Medulla oblongata (tissue), 1 donor: ENCODE measurements around the gene GKN2.
"Not testable (repeated sequence)": the region's sequence is repeated elsewhere in the genome, so short reads cannot be mapped to it uniquely, and the experiment has no call there.

Source experiments
- DNase-seq: peaks from one replicate; pipeline ENCODE4 v3.0.0-alpha.2; 2015; ENCODE audit errors: extremely low spot score

Gene GKN2

DNA sequence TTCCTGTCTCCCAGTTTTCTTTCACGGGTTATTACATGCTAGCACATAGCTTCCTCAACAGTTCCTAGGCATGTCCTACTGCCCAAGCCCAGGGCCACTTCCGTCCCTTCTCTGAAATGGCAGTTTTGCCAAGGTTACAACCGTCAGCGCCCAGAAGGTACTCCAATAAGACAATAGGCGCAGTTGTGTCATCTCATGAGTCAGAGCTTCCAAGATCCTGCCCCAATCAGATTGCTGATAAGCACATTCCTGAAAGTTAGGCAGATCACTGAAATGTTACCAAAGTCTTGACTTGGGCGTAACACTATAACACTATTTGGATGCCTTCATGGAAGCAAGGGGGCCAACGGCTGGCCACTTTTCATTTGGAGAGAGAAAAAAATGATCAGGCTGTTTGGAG, 34.2 kb downstream of the GKN2 start:
- DNase-seq = no peak

DNA sequence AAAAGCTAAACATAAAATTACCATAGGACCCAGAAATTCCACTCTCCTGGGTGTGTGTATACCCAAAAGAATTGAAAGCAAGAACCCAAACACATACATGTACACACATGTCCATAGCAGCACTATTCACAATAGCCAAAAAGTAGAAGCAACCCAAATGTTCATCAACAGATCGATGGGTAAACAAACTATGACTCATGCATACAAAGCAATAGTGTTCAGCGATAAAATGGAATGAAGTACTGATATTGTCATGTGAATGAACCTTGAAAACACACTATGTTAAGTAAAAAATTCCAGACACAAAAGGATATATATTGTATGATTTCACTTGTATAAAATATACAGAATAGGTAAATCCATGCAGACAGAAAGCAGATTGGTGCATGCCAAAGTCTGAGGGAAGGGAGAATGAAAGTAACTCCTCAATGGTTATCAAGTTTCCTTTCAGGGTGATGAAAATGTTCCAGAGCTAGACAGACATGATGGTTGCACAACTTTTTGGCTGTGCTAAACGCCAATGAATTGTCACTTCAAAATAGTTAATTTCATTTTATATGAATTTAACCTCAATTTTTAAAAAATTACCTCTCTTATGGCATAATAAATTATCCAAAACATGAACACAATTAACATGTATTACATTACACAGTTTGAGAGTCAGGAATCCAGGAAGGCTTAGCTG, 35.5 kb downstream of the GKN2 start:
- no peak for DNase-seq

DNA sequence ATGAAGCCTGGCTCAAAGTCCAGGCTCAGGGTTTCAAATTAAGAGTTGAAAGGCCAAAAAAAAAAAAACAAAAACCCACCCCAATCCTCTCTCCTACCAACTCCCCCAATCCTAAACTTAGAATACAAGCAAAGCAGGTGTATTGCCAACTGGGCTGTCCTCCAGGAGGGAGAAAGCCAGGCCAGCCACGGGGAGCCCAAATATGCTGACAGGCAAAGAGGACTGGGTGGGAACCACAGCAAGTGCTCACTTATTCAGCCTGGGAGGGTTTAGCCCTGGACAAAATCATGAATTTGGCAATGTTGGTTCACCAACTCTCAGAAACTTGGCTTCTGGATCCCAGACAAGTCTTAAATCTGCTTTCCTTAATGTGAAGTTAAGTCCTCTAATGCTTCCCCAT, 36.5 kb downstream of the GKN2 start:
- no peak for DNase-seq

DNA sequence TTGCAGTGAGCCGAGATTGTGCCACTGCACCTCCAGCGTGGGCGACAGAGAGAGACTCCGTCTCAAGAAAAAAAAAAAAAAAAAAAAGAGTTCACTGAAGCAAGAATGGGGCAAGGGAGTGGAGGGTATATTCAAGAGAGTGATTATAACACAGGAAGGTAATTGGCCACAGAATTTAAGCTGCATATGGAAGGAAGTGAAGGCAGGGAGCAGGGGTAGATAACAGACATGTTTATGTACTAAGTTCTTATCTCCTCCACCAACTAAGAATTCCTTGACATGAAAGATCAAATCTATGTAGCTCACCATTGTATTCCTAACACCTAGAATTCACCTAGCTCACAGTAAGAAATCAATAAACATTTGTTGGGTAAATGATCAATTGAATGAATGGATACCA, 37.3 kb downstream of the GKN2 start:
- no peak for DNase-seq

DNA sequence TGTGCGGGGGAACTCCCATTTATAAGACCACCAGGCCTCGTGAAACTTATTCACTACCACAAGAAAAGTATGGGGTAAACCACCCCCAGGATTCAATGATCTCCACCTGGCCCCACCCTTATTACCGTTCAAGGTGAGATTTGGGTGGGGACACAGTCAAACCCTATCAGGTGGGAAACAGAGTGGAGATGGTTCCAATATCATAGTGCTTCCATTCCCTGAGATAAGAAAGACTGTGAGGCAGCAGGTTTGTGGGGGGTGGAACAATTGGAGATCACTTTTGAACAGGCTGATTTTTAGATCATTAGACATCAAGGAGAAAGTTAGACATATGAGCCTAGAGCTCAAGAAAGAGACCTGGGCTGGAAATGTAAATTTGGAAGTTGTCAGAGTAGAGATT, 39.3 kb downstream of the GKN2 start:
- no peak for DNase-seq

DNA sequence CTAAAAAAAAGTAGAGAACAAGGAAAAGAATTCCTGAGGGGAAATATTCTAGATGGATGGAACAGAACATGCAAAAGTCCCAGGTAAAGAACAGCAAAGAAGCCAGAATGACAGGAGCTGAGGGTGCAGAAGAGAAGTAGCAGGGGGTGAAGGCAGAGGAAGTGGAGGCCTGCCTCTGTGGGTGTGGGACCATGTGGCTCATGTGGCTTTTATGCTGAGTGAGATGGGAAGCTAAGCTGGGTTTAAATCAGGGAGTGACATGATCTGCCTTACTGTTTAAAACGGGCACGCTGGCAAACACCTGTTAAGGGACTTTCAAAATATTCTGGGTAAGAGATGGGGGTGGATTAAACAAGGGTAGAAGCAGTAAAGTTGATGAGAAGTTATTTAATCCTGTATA, 40.0 kb downstream of the GKN2 start:
- peak; percentile 37 for DNase-seq

DNA sequence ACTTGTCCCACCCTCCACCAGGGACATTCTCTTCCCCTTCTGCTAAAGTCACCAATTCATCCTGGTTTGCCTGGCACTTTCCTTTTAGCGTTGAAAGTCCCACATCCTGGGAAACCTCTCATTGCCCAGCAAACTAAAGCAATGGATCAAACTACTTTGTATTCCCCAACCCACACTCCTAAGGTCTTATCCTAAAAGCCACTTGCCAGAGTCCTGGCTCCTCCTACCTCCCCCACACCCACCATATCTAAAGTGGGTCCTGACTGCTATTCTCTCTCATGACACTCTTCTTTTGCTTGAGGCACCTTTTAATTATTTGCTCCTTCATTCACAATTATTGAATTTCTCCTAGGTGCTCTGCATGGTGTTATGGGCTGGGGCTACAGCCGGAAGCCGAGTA, 40.6 kb downstream of the GKN2 start:
- no peak for DNase-seq

DNA sequence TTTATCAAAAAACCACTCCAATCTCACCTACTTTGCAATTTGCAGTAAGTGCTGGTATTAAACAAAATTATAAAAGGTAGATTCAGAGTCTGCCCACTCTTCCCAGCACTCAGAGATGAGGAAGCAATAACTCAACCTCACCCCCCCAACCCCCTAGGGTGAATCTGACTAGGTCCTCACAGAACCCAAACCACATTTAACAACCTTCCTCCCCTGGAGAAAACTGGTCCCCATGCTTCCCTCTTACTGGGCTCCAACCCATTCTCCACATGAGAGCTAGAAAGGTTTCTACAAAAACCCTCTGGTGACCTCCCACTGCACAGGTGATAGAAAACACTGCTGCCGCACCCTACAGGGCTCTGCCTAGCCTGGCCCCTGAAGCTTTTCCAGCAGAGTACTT, 41.0 kb downstream of the GKN2 start:
- DNase-seq = no peak

DNA sequence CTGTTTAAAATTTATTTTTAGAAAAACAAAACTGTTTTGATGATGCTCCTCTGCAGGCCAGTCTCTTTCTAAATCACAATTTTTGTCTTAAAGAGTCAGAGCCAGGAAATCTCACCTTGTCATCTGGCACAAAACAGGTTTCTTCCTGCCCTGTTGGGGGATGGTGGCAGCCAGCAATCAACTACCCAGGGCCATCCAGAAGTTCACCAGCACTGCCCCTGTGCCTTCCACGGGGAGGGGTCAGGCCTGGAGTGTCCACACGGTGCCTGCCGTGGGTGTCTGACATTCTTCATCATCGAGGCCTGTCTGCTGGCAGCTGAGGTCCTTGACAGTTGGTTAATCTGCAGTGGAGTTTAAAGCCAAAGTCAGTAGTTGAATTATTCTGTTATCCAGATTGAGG, 41.4 kb downstream of the GKN2 start:
- DNase-seq = no peak

DNA sequence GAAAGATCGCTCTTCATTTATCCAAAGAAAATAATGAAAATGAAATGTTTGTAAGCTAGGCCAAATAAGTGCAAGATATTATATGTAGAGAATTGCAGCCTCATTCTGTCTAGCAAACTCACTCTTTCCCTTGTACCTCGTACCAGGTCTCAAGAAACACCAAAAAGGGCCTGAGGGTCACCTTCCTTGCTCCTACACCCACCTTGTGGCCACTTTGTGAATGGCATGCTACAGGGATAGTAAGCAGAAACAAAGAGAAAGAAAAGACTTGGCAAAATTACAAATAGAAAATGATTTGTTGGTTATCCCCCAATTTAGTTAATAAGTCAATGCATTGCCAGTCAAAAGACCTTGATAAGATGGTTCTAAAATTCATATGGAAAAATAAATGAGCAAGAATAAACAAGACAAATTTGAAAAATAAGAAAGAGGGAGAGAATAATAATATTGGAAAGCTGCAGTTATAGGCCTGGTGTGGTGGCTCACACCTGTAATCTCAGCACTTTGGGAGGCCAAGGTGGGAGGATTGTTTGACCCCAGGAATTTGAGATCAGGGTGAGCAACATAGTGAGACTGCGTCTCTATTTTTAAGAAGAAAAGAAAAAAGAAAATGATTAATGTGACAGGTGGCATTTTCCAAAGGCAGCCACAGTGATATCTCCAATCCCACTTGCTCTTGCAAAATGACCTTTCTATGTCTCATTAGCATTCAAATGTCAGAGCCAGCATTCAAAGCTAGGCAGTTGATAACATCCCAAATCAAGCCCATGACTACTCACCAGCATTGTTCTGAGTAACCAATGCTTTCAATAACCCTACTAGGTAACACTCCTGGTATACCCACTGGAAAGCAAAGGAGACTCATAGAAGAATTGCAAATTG, 42.7 kb downstream of the GKN2 start:
- peak; percentile 83 for DNase-seq

DNA sequence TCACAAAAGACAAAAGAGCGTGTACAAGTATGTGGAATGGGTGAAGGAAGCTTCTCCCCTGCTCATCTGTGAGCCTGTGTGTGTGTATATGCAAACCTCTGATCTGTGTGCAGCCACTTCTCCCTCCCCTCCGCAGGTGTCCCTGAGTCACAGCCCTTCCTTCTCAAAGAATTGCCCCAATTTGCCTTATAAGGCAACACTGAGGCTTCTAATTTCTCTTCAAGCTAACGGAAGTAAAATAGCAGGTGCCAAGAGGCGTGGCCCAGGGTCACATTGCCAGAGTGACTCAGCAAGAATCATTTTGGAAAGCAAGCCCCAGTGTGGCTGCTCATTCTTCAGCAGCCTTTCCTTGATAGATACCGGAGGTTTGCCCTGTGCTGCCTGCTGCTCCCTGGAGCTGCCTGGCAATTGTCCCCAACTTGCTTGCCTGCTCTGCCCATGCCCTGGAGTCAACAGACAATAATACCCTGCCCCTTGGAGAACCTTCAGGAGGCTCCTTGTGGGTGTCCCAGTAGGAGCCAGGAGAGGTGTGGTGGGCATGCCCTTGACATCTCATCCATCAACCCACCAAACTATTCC, 44.2 kb downstream of the GKN2 start:
- DNase-seq = peak; percentile 41

DNA sequence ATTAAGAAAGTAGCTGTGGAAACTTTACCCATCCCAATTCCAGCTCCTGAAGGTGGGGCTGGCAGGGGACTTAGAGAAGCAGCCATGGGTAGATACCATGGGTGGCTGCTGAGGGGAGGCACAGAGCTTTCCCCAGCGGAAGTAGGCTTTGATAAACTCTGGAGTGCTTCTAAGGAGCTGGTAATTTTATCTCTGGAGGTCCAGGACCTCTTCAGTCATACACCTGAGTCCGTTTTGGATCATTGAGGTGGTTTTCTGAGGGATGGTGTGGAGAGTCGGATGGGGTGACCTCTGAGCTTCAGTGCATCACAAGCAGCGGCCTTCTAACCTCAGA, 44.8 kb downstream of the GKN2 start:
- DNase-seq = no peak

DNA sequence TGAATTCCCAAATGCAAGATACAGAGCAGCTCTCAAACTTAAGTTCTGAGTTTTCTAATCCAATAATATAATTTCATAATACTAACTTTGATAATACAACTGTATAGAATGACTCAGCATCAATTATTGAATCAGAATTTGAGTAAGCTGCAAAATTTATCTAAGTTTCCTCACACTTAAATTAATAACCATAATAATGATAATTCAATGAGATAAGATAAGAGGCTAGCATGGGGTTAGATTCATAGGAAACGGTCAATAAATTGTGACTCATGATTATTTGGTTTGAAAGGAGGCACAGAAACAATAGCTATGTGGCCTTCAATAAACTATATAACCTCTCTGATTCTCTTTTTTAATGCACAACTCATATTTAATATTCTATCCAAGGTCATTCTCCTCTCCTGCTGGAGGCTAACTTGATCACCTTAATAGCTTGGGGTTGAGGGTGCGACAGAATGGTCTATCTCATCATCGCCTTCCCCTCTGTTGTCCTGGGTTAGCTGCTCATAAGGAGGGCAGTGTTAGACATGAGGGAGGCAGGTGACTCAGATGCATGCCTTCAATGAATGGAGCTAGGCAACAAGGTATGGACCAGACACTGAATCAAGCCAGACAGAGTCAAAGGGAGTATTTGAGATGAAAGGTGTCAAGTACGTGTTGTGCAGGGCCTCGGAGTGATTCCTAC, 45.3 kb downstream of the GKN2 start:
- DNase-seq = no peak

DNA sequence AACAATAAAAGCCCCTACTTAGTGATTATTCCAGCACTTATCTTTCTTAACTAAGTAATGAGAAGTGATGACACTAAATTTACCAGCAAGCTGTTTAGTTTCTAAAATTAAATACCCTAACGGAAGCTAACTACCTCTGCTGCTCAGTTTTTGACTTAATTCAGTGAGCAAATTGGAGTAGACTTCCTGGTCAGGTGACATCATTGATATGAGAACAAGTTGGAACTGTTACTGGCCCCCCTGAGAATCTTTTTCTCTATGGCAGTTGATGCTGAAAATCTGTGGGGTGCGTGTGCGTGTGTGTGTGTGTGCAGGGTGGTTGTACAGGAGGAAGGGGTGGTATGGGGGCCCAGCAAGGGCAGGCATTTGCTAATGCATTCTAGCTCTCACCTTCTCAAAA, 46.0 kb downstream of the GKN2 start:
- DNase-seq = no peak

DNA sequence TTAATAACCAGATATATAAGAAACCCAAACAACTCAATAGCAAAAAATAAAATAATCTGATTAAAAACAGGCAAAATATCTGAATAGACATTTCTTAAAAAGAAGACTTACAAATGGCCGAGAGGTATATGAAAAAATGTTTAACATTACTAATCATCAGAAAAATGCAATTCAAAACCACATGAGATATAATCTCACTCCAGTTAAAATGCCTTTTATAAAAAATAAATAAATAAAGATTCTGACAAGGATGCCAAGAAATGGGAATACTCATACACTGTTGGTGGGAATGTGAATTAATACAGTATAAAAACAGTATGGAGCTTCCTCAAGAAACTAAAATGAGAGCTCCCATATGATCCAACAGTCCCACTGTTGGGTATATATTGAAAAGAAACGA, 47.6 kb downstream of the GKN2 start:
- no peak for DNase-seq

DNA sequence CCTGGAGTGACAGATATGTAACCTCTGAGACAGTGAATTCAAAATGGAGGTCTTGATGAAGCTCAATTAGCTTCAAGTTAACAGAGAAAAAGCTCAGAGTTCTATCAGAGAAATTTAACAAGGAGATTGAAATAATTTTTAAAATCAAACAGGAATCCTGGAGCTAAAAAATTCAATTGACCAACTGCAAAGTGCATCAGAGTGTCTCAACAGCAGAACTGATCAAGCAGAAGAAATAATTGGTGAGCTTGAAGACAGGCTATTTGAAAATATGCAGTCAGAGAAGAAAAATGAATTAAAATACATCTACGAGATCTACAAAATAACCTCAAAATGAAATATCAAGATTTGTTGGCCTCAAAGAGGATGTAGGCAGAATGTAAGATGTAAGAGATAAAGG, 51.1 kb downstream of the GKN2 start:
- DNase-seq = no peak

DNA sequence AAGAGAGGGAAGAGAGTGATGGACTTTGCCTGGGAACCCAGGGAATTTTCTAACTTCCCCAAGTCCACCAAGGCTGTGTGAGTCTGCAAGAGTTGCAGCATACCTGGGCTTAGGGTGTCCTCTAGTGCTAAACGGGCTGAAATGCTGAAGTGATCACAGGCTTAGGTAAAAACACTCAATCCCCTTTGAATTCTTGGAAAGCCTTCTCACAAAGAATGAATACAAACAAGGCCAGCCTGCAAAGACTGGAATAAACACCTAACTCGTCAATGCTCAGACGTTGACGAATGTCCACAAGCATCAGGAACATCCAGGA, 51.5 kb downstream of the GKN2 start:
- DNase-seq = no peak

DNA sequence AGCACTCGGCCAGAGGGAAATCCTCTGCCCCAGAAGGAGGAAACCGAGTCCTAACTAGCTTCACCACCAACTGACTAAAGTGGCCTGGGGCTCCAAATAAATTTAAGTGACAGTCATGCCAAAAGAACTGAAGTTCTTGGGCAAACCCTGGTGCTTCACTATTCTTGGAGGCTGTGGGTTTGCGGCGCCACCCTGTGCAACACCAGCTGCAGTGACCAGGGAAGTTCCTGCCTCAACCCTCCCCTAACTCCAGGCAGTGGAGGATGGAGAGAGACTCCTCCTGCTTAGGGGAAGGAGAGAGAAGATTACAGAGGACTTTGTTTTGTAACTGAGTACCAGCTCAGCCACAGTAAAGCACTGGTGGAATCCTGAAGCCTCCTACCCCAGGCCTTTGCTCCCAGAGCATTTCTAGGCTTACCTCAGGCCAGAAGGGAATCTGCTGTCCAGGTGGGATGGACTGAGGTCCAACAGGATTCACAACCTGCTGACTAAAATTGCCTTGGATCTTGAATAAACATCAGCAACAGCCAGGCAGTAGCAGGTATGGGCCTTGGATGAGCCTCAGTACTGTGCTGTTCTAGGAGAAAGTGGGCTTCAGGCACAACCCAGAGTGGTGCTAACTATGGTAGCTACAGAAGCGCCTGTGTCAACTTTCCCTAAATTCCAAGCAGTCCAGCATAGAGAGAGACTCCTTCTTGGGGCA, 52.0 kb downstream of the GKN2 start:
- DNase-seq = no peak

DNA sequence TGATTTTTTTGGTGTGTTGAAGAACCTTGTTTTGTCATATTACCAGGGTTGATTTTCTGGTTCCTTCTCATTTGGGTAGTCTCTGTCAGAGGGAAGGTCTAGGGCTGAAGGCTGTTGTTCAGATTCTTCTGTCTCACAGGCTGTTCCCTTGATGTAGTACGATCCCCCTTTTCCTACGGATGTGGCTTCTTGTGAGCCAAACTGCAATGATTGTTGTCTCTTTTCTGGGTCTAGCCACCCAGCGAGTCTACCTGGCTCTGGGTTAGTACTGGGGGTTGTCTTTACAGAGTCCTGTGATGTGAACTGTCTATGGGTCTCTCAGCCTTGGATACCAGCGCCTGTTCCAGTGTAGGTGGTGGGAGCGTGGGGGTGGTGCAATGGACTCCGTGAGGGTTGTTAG, 56.7 kb downstream of the GKN2 start:
- DNase-seq = not testable (repeated sequence)
